Activated CD4-positive, alpha-beta T cell treated with anti-CD3 and anti-CD28 coated beads, Interleukin-2, amount 50 U/mL, for 16 hours (primary cell): Measurements from ENCODE around the gene ERICH3.
A peak's percentile ranks its signal among the peaks of the same experiment; 100 is the strongest.

Source experiments
- DNase-seq: peaks from one replicate; pipeline ENCODE4 v3.0.0-alpha.2; 2020

The ERICH3 gene

GRCh38 chr1:74673351-74674111, at the start of gene ERICH3:
Gene ERICH3 (minus strand): TSS chr1:74673792. CDS start chr1:74673519, 273 bp downstream.
- DNase-seq, result no peak

- DNase-seq, result no peak
Observed at GRCh38 chr1:74717626-74718025, 44.0 kb upstream of the ERICH3 start.

GRCh38 chr1:74716822-74717221, 43.2 kb upstream of the ERICH3 start:
- no peak for DNase-seq

- no peak for DNase-seq
Observed at GRCh38 chr1:74715806-74716205, 42.2 kb upstream of the ERICH3 start.

- no peak for DNase-seq
Observed at GRCh38 chr1:74715236-74715502, 41.6 kb upstream of the ERICH3 start.

GRCh38 chr1:74714429-74715235, 41.0 kb upstream of the ERICH3 start:
- no peak for DNase-seq

- DNase-seq, result no peak
Observed at GRCh38 chr1:74713849-74714248, 40.3 kb upstream of the ERICH3 start.

GRCh38 chr1:74712881-74713280, 39.3 kb upstream of the ERICH3 start:
- no peak for DNase-seq

GRCh38 chr1:74703386-74704182, 30.0 kb upstream of the ERICH3 start:
- DNase-seq, result no peak

GRCh38 chr1:74699331-74699730, 25.7 kb upstream of the ERICH3 start:
- no peak for DNase-seq

- no peak for DNase-seq
Observed at GRCh38 chr1:74697832-74698231, 24.2 kb upstream of the ERICH3 start.

- DNase-seq, result no peak
Observed at GRCh38 chr1:74693473-74693872, 19.9 kb upstream of the ERICH3 start.

- no peak for DNase-seq
Observed at GRCh38 chr1:74690909-74691308, 17.3 kb upstream of the ERICH3 start.

GRCh38 chr1:74690364-74690696, 16.7 kb upstream of the ERICH3 start:
- no peak for DNase-seq

GRCh38 chr1:74689621-74690363, 16.2 kb upstream of the ERICH3 start:
- DNase-seq, result peak; percentile 59

- DNase-seq, result no peak
Observed at GRCh38 chr1:74686928-74687327, 13.3 kb upstream of the ERICH3 start.

- no peak for DNase-seq
Observed at GRCh38 chr1:74684301-74684700, 10.7 kb upstream of the ERICH3 start.

- no peak for DNase-seq
Observed at GRCh38 chr1:74683656-74684055, 10.1 kb upstream of the ERICH3 start.

GRCh38 chr1:74681851-74682250, 8.3 kb upstream of the ERICH3 start:
- no peak for DNase-seq

GRCh38 chr1:74681449-74681848, 7.9 kb upstream of the ERICH3 start:
- DNase-seq, result peak; percentile 54

- DNase-seq, result no peak
Observed at GRCh38 chr1:74681001-74681400, 7.4 kb upstream of the ERICH3 start.

- DNase-seq, result no peak
Observed at GRCh38 chr1:74679811-74680210, 6.2 kb upstream of the ERICH3 start.

- no peak for DNase-seq
Observed at GRCh38 chr1:74677926-74678325, 4.3 kb upstream of the ERICH3 start.
